H1 (cell line): ENCODE results near the gene RIOK3. TPM values are rescaled to one million over a fixed set of nuclear protein-coding genes. Genes with fewer than 3 reads are reported as not detected.

Experiments
- BACH1 ChIP-seq: IDR thresholded peaks from 2 replicates; pipeline ENCODE4 v1.6.1; 2012; ENCODE audit warnings: low read length, improper control_type of control experiment
- BCL11A ChIP-seq, 2 experiments: IDR thresholded peaks; one replicate each; pipeline ENCODE4 v1.6.1; 2011; ENCODE audit warnings: low read depth in 2 of 2, low read length in 2 of 2, mild to moderate bottlenecking in 2 of 2
- CHD2 ChIP-seq: IDR thresholded peaks from 2 replicates; pipeline ENCODE4 v1.6.1; 2012; ENCODE audit warnings: low read length, improper control_type of control experiment
- EGR1 ChIP-seq: IDR thresholded peaks from 2 replicates; pipeline ENCODE4 v1.6.1; 2011; ENCODE audit warnings: low read depth, low read length, borderline replicate concordance
- EZH2 ChIP-seq: fragments of 200-600 bp; sonication (generic); IDR thresholded peaks from 2 replicates; pipeline ENCODE4 v1.7.1; 2012; ENCODE audit warnings: low read depth, mild to moderate bottlenecking, moderate library complexity, low read length, inconsistent platforms; ENCODE audit not compliant: severe bottlenecking
- GTF2F1 ChIP-seq: IDR thresholded peaks from 2 replicates; pipeline ENCODE4 v1.6.1; 2012; ENCODE audit warnings: low read depth, low read length, improper control_type of control experiment, borderline replicate concordance
- HDAC2 ChIP-seq, 2 experiments: fragments of 300-600 bp in 1 of 2; sonication (generic) in 1 of 2; IDR thresholded peaks; 2 replicates each; pipeline ENCODE4 v1.6.1; 2011 to 2012; ENCODE audit warnings: low read depth in 2 of 2, low read length in 2 of 2, mild to moderate bottlenecking in 2 of 2, moderate library complexity in 2 of 2, borderline replicate concordance in 1 of 2, inconsistent platforms in 1 of 2
- HDAC6 ChIP-seq: IDR thresholded peaks from one replicate; pipeline ENCODE4 v1.7.1; 2012; ENCODE audit warnings: low read depth, mild to moderate bottlenecking, inconsistent platforms, low read length, moderate library complexity
- KDM4A ChIP-seq: IDR thresholded peaks from one replicate; pipeline ENCODE4 v1.7.1; 2012; ENCODE audit warnings: low read depth, mild to moderate bottlenecking, moderate library complexity, low read length, inconsistent platforms; ENCODE audit not compliant: severe bottlenecking
- PHF8 ChIP-seq: fragments of 200-600 bp; sonication (generic); conservative IDR thresholded peaks from 2 replicates; pipeline ENCODE4 v1.7.1; 2012; ENCODE audit warnings: low read depth, mild to moderate bottlenecking, inconsistent platforms, low read length, moderate library complexity
- POLR2A ChIP-seq, 2 experiments: IDR thresholded peaks; 1 replicate in 1 of 2; 2 replicates in 1 of 2; pipeline ENCODE4 v1.6.1; 2011; ENCODE audit warnings: low read depth in 2 of 2, low read length in 2 of 2, mild to moderate bottlenecking in 2 of 2; ENCODE audit errors: control extremely low read depth in 1 of 2
- POU5F1 ChIP-seq: IDR thresholded peaks from 2 replicates; pipeline ENCODE4 v1.6.1; 2011; ENCODE audit warnings: low read depth, mild to moderate bottlenecking, low read length, moderate library complexity
- RBBP5 ChIP-seq: IDR thresholded peaks from 2 replicates; pipeline ENCODE4 v1.7.1; 2012; ENCODE audit warnings: low read depth, mild to moderate bottlenecking, inconsistent platforms, low read length, moderate library complexity, borderline replicate concordance
- SAP30 ChIP-seq: fragments of 300-600 bp; sonication (generic); IDR thresholded peaks from 2 replicates; pipeline ENCODE4 v1.7.1; 2012; ENCODE audit warnings: low read length, moderate library complexity, mild to moderate bottlenecking, inconsistent platforms; ENCODE audit not compliant: insufficient read depth, insufficient replicate concordance
- SIN3A ChIP-seq, 2 experiments: IDR thresholded peaks in 1 of 2; conservative IDR thresholded peaks in 1 of 2; 2 replicates each; pipeline ENCODE4 v1.6.1; 2011 to 2012; ENCODE audit warnings: low read length in 2 of 2, improper control_type of control experiment in 1 of 2, low read depth in 1 of 2, mild to moderate bottlenecking in 1 of 2
- SIRT6 ChIP-seq: IDR thresholded peaks from one replicate; pipeline ENCODE4 v1.7.1; 2012; ENCODE audit warnings: low read length, inconsistent platforms
- SIX5 ChIP-seq: IDR thresholded peaks from 2 replicates; pipeline ENCODE4 v1.6.1; 2011; ENCODE audit warnings: mild to moderate bottlenecking, low read depth, low read length
- SP1 ChIP-seq: IDR thresholded peaks from 2 replicates; pipeline ENCODE4 v1.6.1; 2011; ENCODE audit warnings: low read depth, low read length
- TAF1 ChIP-seq: IDR thresholded peaks from 2 replicates; pipeline ENCODE4 v1.6.1; 2011; ENCODE audit warnings: mild to moderate bottlenecking, low read depth, low read length
- YY1 ChIP-seq: IDR thresholded peaks from 2 replicates; pipeline ENCODE4 v1.6.1; 2011; ENCODE audit warnings: low read depth, mild to moderate bottlenecking, low read length
- ZNF274 ChIP-seq: IDR thresholded peaks from 2 replicates; pipeline ENCODE4 v1.7.0; 2012; ENCODE audit warnings: low read length, borderline replicate concordance; ENCODE audit errors: extremely low read depth
- polyA plus RNA-seq, 7 experiments: library from polyadenylated mRNA; depleted of rRNA in 3 of 7; stranded (reverse) in 5 of 7; unstranded in 2 of 7; fragments of >200 nt in 5 of 7; fragments of 200-250 nt in 2 of 7; gene quantifications; 1 replicate in 5 of 7; 2 replicates in 1 of 7; 4 replicates in 1 of 7; pipeline versions ENCODE4 v1.2.1 to v1.2.3, GENCODE V29; 2011 to 2013; ENCODE audit warnings: missing spikeins in 2 of 7, mixed read lengths in 2 of 7
- total RNA-seq: library from RNA; stranded (reverse); fragmentation: NEBNext Ultra II Directional; extraction: Animal tissue kit (Norgen Biotek cat#: 25700); gene quantifications from 2 replicates; pipeline ENCODE4 v1.2.1, GENCODE V29; 2021
- TF ChIP-seq, protein P1 (sequence below): IDR thresholded peaks from 2 replicates; pipeline ENCODE4 v1.6.1; 2011; ENCODE audit warnings: low read length, improper control_type of control experiment

The RIOK3 gene
- total and polyA plus RNA-seq, 2 of the 8 experiments (the other 6 are each of a cell fraction or from before 2014, with no cell fraction given), result 7.5 to 24.3 TPM

- TF ChIP-seq HDAC2 (IDR thresholded peaks at IDR 0.05; ENCODE audit: borderline replicate concordance in 1 of 2, low read depth in 2 of 2, low read length in 2 of 2) (no peak; a peak in 2 of 4 replicates), BCL11A (IDR thresholded peaks at IDR 0.05; ENCODE audit: low read depth in 2 of 2, low read length in 2 of 2) (no peak), HDAC6 (no peak), RBBP5 (peak; percentile 60; the same call in 1 of the 2 replicates), BACH1 (no peak), YY1 (peak; percentile 21; the same call in 1 of the 2 replicates), EZH2 (no peak), POU5F1 (no peak), SAP30 (peak; percentile 81), SIN3A (conservative IDR thresholded peaks at IDR 0.05 in 1 of 2, IDR thresholded peaks at IDR 0.05 in 1 of 2; ENCODE audit: low read depth in 1 of 2, low read length in 2 of 2) (0 out of 4 replicates have a peak, but pooled peaks have one; percentile 51 to 56), ZNF274 (no peak), PHF8 (no peak; the same call in none of the 2 replicates), POLR2A (IDR thresholded peaks at IDR 0.05; ENCODE audit: control extremely low read depth in 1 of 2, low read depth in 2 of 2, low read length in 2 of 2) (peak in 1 of 2 experiments; percentile 56; a peak in 2 of 3 replicates), SIX5 (no peak), GTF2F1 (no peak), SP1 (0 out of 2 replicates have a peak, but pooled peaks have one; percentile 48), KDM4A (peak; percentile 94), EGR1 (peak; percentile 45; the same call in 1 of the 2 replicates), CHD2 (no peak), TAF1 (peak; percentile 59; the same call in 1 of the 2 replicates), SIRT6 (no peak)
- TF ChIP-seq, protein P1, sequence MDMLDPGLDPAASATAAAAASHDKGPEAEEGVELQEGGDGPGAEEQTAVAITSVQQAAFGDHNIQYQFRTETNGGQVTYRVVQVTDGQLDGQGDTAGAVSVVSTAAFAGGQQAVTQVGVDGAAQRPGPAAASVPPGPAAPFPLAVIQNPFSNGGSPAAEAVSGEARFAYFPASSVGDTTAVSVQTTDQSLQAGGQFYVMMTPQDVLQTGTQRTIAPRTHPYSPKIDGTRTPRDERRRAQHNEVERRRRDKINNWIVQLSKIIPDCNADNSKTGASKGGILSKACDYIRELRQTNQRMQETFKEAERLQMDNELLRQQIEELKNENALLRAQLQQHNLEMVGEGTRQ, result peak; percentile 83
Observed at GRCh38 chr18:23437357-23438045, 15.6 kb upstream of the RIOK3 start (continued).
